ENCODE measurements around the gene RNF41.

GRCh38 chr12:56224102-56224701, 2.5 kb upstream of the RNF41 start, which contains the start of gene NABP2:
- no peak; the same call in 1 of the 2 replicates for TF ChIP-seq ZNF232 (CRISPR knock-in tag; IDR thresholded peaks at IDR 0.05)
- peak; percentile 54; the same call in 1 of the 2 replicates for TF ChIP-seq CTCF (IDR thresholded peaks at IDR 0.05)
- TF ChIP-seq NFE2L1 (CRISPR knock-in tag; IDR thresholded peaks at IDR 0.05) = no peak
- TF ChIP-seq STAT6 (CRISPR knock-in tag; conservative IDR thresholded peaks at IDR 0.05; ENCODE audit: low read depth) = no peak
- peak; percentile 81; the same call in 1 of the 2 replicates for TF ChIP-seq MAX (CRISPR knock-in tag; IDR thresholded peaks at IDR 0.05)
- TF ChIP-seq MYBL2 (CRISPR knock-in tag; IDR thresholded peaks at IDR 0.05) = no peak
- peak; percentile 80 for TF ChIP-seq GABPB1 (CRISPR knock-in tag; IDR thresholded peaks at IDR 0.05)
- no peak for TF ChIP-seq GRHL2 (CRISPR knock-in tag; IDR thresholded peaks at IDR 0.05; ENCODE audit: insufficient replicate concordance, severe bottlenecking)
- TF ChIP-seq ZNF138 (CRISPR knock-in tag; conservative IDR thresholded peaks at IDR 0.05) = no peak
- TF ChIP-seq ERG (CRISPR knock-in tag; IDR thresholded peaks at IDR 0.05) = no peak
- TF ChIP-seq MLX (CRISPR knock-in tag; IDR thresholded peaks at IDR 0.05) = no peak
- TF ChIP-seq CREM (CRISPR knock-in tag; IDR thresholded peaks at IDR 0.05) = no peak
- no peak for TF ChIP-seq NR3C1 (CRISPR knock-in tag; conservative IDR thresholded peaks at IDR 0.05; ENCODE audit: low read depth)
- peak; percentile 87 for TF ChIP-seq SP1 (CRISPR knock-in tag; conservative IDR thresholded peaks at IDR 0.05)

Measured in WTC11 (cell line).